NCI-H1048 (cell line): ENCODE data around the gene TASP1.
"Not testable (repeated sequence)": the region's sequence is repeated elsewhere in the genome, so short reads cannot be mapped to it uniquely, and the experiment has no call there.

Experiments used
- DNase-seq: peaks from one replicate; lab custom pipeline; 2025; lab: John Stamatoyannopoulos, UW

Gene TASP1

GRCh38 chr20:13493143-13493542 is 145.6 kb downstream of the TASP1 start:
- DNase-seq = no peak

- DNase-seq = no peak
Measured at GRCh38 chr20:13492001-13492481, 146.7 kb downstream of the TASP1 start.

- no peak for DNase-seq
Measured at GRCh38 chr20:13487202-13487601, 151.5 kb downstream of the TASP1 start.

GRCh38 chr20:13486694-13487093 is 152.0 kb downstream of the TASP1 start:
- DNase-seq = no peak

- no peak for DNase-seq
Measured at GRCh38 chr20:13485576-13485975, 153.2 kb downstream of the TASP1 start.

- not testable (repeated sequence) for DNase-seq
Measured at GRCh38 chr20:13485019-13485418, 153.7 kb downstream of the TASP1 start.

GRCh38 chr20:13483472-13483871 is 155.3 kb downstream of the TASP1 start:
- DNase-seq = not testable (repeated sequence)

- no peak for DNase-seq
Measured at GRCh38 chr20:13478366-13478765, 160.4 kb downstream of the TASP1 start.

GRCh38 chr20:13474467-13474866 is 164.3 kb downstream of the TASP1 start:
- DNase-seq = no peak

- DNase-seq = no peak
Measured at GRCh38 chr20:13469262-13469661, 169.5 kb downstream of the TASP1 start.

- no peak for DNase-seq
Measured at GRCh38 chr20:13468166-13468565, 170.6 kb downstream of the TASP1 start.

GRCh38 chr20:13464702-13465101 is 174.0 kb downstream of the TASP1 start:
- no peak for DNase-seq

GRCh38 chr20:13461849-13462458 is 176.8 kb downstream of the TASP1 start:
- no peak for DNase-seq

- DNase-seq = no peak
Measured at GRCh38 chr20:13458860-13459451, 179.8 kb downstream of the TASP1 start.

GRCh38 chr20:13457487-13457886 is 181.2 kb downstream of the TASP1 start:
- no peak for DNase-seq

- no peak for DNase-seq
Measured at GRCh38 chr20:13455713-13456112, 183.0 kb downstream of the TASP1 start.

- no peak for DNase-seq
Measured at GRCh38 chr20:13453367-13453766, 185.4 kb downstream of the TASP1 start.

GRCh38 chr20:13452470-13453124 is 186.1 kb downstream of the TASP1 start:
- DNase-seq = no peak

- DNase-seq = no peak
Measured at GRCh38 chr20:13449868-13450434, 188.8 kb downstream of the TASP1 start.

- no peak for DNase-seq
Measured at GRCh38 chr20:13447385-13448180, 191.1 kb downstream of the TASP1 start.

GRCh38 chr20:13443690-13444089 is 195.0 kb downstream of the TASP1 start:
- no peak for DNase-seq

- DNase-seq = no peak
Measured at GRCh38 chr20:13442986-13443385, 195.7 kb downstream of the TASP1 start.
